Measurements from ENCODE around the gene PRKCA.

- TF ChIP-seq ATF5 (CRISPR knock-in tag; IDR thresholded peaks at IDR 0.05; ENCODE audit: low read depth): no peak
- TF ChIP-seq, protein P1, sequence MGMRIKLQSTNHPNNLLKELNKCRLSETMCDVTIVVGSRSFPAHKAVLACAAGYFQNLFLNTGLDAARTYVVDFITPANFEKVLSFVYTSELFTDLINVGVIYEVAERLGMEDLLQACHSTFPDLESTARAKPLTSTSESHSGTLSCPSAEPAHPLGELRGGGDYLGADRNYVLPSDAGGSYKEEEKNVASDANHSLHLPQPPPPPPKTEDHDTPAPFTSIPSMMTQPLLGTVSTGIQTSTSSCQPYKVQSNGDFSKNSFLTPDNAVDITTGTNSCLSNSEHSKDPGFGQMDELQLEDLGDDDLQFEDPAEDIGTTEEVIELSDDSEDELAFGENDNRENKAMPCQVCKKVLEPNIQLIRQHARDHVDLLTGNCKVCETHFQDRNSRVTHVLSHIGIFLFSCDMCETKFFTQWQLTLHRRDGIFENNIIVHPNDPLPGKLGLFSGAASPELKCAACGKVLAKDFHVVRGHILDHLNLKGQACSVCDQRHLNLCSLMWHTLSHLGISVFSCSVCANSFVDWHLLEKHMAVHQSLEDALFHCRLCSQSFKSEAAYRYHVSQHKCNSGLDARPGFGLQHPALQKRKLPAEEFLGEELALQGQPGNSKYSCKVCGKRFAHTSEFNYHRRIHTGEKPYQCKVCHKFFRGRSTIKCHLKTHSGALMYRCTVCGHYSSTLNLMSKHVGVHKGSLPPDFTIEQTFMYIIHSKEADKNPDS (CRISPR knock-in tag; IDR thresholded peaks at IDR 0.05): no peak
These were observed 163.3 kb downstream of the PRKCA start for GRCh38 chr17:66465701-66466100.

Data from HepG2 (cell line).